HG03135 (cell line): ENCODE data around the gene IPP.
A peak's percentile ranks its signal among the peaks of the same experiment; 100 is the strongest.
"Not testable (repeated sequence)": the region's sequence is repeated elsewhere in the genome, so short reads cannot be mapped to it uniquely, and the experiment has no call there.

ENCODE experiments used
- ATAC-seq: cut with Tn5 transposase; IDR thresholded peaks from one replicate; pipeline ENCODE4 v1.9.1; 2021; ENCODE audit warnings: mild to moderate bottlenecking, moderate library complexity; ENCODE audit not compliant: unreplicated experiment

Gene IPP

DNA sequence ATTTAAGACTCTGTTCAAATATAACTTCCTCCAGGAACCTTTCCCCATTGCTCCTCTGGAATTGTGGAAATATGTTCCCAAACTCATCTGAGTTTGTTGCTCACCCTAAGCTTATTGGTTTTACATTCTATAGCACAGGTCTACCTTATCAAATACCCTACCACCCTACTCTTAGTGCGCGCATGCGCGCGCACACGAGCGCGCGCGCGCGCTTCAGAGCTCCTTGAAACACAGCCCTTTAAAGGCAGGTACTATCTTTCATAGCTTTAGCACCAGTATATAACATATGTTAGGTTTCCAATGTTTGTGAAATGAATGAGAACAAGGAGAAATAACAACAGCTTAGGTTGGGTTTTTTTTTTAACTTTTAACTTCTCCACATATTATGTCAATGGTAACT is 3.5 kb downstream of the IPP start:
- ATAC-seq = no peak

GRCh38 chr1:45739641-45740156 is 10.8 kb downstream of the IPP start:
- ATAC-seq = not testable (repeated sequence)

DNA sequence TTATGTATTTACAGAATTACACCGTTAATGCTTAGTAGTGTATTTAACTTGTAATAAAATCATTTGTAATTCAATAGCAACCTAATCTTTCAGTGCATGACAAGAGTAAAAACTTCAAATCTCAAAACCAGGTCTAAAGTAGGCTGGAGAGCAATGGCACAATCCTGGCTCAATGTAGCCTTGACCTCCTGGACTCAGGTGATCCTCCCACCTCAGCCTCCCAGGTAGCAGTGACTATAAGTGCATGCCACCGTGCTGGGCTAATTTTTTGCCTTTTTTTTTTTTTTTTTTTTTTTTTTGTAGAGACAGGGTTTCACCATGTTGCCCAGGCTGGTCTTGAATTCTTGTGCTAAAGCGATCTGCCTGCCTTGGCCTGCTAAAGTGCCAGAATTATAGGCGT is 11.3 kb downstream of the IPP start:
- no peak for ATAC-seq

GRCh38 chr1:45730780-45731319 is 19.6 kb downstream of the IPP start:
- ATAC-seq = no peak

DNA sequence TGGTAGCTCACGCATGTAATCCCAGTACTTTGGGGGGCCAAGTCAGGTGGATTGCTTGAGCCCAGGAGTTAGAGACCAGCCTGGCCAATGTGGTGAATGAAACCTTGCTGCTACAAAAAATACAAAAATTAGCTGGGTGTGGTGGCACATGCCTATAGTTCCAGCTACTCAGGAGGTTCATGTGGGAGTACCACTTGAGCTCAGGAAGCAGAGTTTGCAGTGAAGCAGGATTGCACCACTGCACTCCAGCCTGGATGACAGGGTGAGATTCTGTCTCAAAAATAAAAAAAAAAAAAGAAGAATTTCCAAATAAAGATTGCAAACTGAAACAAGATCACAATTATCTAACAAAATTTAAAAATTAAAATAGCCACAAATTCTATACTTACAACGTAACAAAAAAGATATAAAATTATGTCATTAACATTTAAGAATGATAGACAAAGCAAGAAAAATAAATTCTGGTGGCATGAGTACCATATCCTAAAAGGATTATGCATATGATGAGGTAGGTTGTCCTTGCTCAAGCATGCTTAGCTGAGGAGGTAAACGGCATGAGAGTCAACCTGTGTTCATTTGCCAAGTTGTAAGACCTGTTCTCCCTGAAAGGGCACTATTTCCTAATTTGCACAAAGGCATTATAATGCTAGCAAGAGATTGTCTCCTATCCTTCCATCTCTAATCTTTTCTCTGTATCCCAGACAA is 20.2 kb downstream of the IPP start:
- no peak for ATAC-seq

- ATAC-seq = not testable (repeated sequence)
Observed at GRCh38 chr1:45726007-45726406, 24.4 kb downstream of the IPP start.

DNA sequence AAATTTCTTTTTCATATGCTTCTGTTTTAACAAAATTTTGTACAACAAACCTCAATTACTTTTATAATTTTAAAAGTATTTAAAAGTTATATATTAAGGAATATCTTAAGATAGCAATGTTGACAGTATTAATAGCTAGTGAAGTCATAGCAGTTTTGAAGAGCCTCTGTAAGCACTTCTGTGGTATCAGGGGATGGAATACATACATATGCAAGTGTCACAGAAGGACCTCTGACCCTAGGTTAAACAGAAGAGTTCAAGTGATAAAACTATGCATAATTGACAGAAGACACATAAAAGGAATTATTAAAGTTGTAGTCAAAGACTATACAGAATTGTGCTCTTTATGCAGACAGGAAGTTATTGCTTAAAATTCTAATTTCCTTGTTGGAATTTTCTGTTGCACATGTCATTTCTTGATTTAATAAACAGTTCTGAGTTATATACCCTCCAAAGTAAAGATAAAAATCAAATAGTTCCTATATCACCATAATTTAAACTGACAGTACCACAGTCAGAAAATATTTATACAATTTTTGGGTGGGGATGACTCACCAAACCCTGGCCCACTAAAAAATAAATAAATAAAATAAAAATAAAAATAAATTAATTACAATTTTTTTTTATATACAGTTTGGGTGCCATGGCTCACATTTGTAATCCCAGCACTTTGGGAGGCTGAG is 27.1 kb downstream of the IPP start:
- no peak for ATAC-seq

DNA sequence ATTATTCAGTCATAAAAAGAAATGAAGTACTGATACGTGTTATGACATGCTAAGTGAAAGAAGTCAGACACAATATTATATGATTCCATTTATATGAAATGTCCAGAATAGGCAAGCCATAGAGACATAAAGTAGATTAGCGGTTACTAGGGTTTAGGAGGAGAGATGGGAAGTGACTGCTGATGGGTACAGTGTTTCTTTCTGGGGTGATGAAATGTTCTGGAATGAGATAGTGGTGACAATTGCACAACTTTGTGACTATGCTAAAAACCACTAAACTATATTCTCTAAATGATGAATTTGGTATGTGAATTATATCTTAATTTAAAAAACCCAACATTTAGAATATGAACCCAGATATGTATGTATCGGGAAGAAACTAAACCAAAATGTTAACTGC is 27.6 kb downstream of the IPP start:
- no peak for ATAC-seq

- no peak for ATAC-seq
Observed at GRCh38 chr1:45721207-45721606, 29.2 kb downstream of the IPP start.

DNA sequence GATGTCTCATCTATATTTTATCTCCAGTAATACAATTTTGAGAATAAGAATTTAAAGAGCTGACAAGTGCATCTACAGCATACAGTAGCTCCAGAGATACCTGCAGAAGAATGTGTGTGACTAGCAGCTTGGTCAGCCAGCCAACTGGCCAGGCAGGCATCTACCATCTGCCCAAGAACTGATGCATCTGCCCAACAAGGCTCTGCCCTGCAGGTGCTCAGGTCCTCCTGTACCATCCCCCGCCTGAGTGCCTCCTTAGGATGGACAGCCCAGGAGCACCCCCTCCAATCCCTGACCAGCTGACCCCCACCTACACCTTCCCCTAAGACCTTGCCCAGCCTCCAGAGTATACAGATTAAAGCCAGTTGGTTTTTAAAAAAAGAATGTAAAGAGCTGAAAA is 32.2 kb downstream of the IPP start:
- no peak for ATAC-seq

- ATAC-seq = not testable (repeated sequence)
Observed at GRCh38 chr1:45717386-45717785, 33.1 kb downstream of the IPP start.

- ATAC-seq = no peak
Observed at GRCh38 chr1:45716700-45717099, 33.8 kb downstream of the IPP start.

GRCh38 chr1:45713711-45714110 is 36.7 kb downstream of the IPP start:
- ATAC-seq = no peak

DNA sequence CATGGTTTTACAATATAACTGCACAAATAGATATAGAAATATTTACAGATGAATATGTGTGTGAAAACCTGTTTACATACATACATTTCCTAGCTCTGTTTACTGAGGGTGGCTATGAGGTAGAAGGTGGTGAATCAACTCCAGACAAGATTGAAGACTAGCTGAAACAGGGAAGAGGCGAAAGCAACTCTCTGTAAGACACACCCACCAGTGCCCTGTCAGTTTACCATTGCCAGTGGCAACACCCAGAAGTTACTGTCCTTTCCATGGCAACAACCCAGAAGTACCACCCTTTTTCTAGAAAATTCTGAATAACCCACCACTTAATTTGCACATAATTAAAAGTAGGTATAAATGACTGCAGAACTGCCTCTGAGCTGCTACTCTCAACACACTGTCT is 45.8 kb downstream of the IPP start:
- ATAC-seq = no peak

DNA sequence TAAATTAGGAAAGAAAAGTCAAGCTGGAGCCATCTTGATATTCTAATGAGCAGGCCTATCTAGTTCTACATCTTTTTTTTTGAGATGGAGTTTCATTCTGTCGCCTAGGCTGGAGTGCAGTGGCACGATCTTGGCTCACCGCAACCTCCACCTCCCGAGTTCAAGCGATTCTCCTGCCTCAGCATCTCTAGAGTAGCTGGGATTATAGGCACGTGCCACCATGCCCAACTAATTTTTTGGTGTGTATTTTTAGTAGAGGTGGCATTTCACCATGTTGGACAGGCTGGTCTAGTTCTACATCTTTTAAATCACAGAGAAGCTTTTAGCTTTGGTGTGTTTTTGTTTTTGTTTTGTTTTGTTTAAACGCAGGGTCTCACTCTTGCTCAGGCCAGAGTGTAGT is 55.6 kb downstream of the IPP start:
- no peak for ATAC-seq

- not testable (repeated sequence) for ATAC-seq
Observed at GRCh38 chr1:45693811-45694210, 56.6 kb downstream of the IPP start.

GRCh38 chr1:45687754-45688740 is 62.4 kb downstream of the IPP start, which contains the start of gene TMEM69:
TMEM69 (plus strand) TSS chr1:45688181; CDS start chr1:45691069, 2,888 bp downstream.
- peak; percentile 24 for ATAC-seq

DNA sequence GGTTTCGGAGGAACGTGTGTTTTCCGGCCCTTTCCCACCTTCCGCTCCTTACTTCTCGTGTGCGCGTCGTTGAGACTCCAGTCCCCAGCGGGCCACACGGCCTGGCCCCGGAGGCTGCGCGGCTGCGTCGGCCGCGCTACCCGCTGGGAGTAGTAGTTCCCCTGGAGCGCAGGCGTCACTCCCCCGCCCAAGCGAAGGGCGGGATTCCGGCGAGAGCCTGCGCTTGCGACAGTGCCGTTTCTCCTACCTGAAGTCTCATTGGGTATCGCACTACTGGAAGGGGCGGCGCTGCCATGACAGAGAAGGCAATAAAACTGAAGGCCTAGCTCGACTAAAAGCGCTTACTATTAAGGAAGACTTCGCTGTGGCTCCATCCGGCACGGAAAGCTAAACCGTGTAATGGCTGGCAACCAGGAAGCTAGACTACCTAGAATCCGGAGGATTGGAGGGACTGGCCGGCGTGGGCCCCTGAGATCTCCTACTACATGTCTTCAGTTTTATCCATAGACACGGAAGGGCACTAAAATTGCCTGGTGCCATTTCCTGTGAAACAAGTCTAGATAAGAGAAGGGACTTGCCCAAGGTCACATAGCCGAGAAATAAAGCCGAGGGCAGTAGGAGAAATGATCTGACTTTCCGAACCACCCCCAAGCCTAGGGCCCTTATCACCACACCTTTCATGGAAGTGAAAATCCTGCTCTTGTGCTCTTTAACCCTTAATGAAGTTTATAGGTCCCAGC is 63.3 kb downstream of the IPP start:
- peak; percentile 77 for ATAC-seq

- ATAC-seq = peak; percentile 64
Observed at GRCh38 chr1:45686288-45687013, 64.0 kb downstream of the IPP start, which contains the start of gene GPBP1L1. GPBP1L1 (minus strand) TSS chr1:45686533; CDS start chr1:45659087, 27,446 bp downstream.

DNA sequence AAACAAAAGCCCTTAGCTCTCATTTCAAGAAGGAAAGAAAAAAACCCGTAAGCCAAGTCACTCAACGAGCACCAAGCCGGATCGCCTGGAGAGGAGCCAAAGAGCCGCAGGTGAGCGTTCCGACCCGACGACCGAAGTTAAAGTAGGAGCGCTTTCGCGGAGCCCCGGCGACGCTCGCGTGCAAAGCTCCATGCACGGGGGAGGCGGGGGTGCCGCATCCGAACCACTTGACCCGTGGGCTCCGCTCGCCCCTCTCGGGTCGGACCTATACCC is 64.5 kb downstream of the IPP start:
- ATAC-seq = peak; percentile 14
